Measurements from ENCODE around the gene PTPRM. TPM values are rescaled to one million over a fixed set of nuclear protein-coding genes. Genes with fewer than 3 reads are reported as not detected.

The PTPRM gene
- total RNA-seq, 1 experiment from 2014 or later: 6.2 TPM

- Mint-ChIP-seq H3K27me3 (ENCODE audit: low read depth) (no peaks in the 10 kb centered on the region), H3K27ac (no peak overlapping the region), H3K9me3 (peaks cover 0 to 3% of the 10 kb centered on the region in 2 experiments; a peak in 2 of 5 replicates), H3K4me3 (no peak overlapping the region), H3K36me3 (ENCODE audit: insufficient read depth in 1 of 3, low read depth in 3 of 3) (no peaks in the 10 kb centered on the region; a peak in 1 of 7 replicates), H3K4me1 (no peaks in the 10 kb centered on the region)
- no peak overlapping the region for H2BK120ac ChIP-seq (ENCODE audit: low read depth, low read length, poor library complexity, severe bottlenecking)
- H4K20me1 ChIP-seq (ENCODE audit: control insufficient read depth, insufficient read depth, insufficient read length): no peaks in the 10 kb centered on the region
- H2BK12ac ChIP-seq (ENCODE audit: insufficient read length, low read depth, low read length): no peak overlapping the region
- H2BK15ac ChIP-seq (ENCODE audit: low read depth, low read length): no peak overlapping the region
- no peaks in the 10 kb centered on the region for H3K4me1 ChIP-seq (ENCODE audit: insufficient read depth, low read length)
- no peak overlapping the region for H3K23ac ChIP-seq (ENCODE audit: insufficient read length, low read depth, low read length)
- H3K79me1 ChIP-seq (ENCODE audit: insufficient read depth, low read depth, low read length, poor library complexity, severe bottlenecking): no peaks in the 10 kb centered on the region
- H2AFZ ChIP-seq (ENCODE audit: low read length): no peak overlapping the region
- H3K18ac ChIP-seq (ENCODE audit: insufficient read length, low read depth, low read length): no peak overlapping the region
- no peak overlapping the region for H4K91ac ChIP-seq (ENCODE audit: insufficient read length, low read depth, low read length)
- H3K56ac ChIP-seq (ENCODE audit: insufficient read length, low read depth, low read length): no peak overlapping the region
- no peak for DNase-seq
- no peak overlapping the region for H2BK5ac ChIP-seq (ENCODE audit: insufficient read length, low read length)
- H3K79me2 ChIP-seq (ENCODE audit: insufficient read depth, low read length): no peaks in the 10 kb centered on the region
- no peak overlapping the region for H4K5ac ChIP-seq (ENCODE audit: insufficient read length, low read depth, low read length)
- TF ChIP-seq, protein P1, sequence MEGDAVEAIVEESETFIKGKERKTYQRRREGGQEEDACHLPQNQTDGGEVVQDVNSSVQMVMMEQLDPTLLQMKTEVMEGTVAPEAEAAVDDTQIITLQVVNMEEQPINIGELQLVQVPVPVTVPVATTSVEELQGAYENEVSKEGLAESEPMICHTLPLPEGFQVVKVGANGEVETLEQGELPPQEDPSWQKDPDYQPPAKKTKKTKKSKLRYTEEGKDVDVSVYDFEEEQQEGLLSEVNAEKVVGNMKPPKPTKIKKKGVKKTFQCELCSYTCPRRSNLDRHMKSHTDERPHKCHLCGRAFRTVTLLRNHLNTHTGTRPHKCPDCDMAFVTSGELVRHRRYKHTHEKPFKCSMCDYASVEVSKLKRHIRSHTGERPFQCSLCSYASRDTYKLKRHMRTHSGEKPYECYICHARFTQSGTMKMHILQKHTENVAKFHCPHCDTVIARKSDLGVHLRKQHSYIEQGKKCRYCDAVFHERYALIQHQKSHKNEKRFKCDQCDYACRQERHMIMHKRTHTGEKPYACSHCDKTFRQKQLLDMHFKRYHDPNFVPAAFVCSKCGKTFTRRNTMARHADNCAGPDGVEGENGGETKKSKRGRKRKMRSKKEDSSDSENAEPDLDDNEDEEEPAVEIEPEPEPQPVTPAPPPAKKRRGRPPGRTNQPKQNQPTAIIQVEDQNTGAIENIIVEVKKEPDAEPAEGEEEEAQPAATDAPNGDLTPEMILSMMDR (conservative IDR thresholded peaks at IDR 0.05): no peak
- no peaks in the 10 kb centered on the region for H3K27me3 ChIP-seq (ENCODE audit: insufficient read depth, low read length)
- H3K14ac ChIP-seq (ENCODE audit: insufficient read depth, low read length): no peak overlapping the region
- no peak overlapping the region for H3K4me2 ChIP-seq (ENCODE audit: insufficient read depth, insufficient read length, low read length)
- no peak overlapping the region for H3K9ac ChIP-seq (ENCODE audit: extremely low read depth, insufficient read length, low read length)
- no peak overlapping the region for H4K8ac ChIP-seq (replicated peaks; ENCODE audit: insufficient read length, low read depth, low read length)
- no peak overlapping the region for H3K4ac ChIP-seq (ENCODE audit: low read depth, low read length)
- H3T11ph ChIP-seq (ENCODE audit: low read length): no peak overlapping the region
- H3K27ac ChIP-seq (ENCODE audit: insufficient read length, low read depth, low read length): no peak overlapping the region
- H2AK5ac ChIP-seq (ENCODE audit: insufficient read length, low read length): no peak overlapping the region
- no peaks in the 10 kb centered on the region for H3K23me2 ChIP-seq (ENCODE audit: insufficient read length, low read depth, low read length, poor library complexity, severe bottlenecking)
- no peaks in the 10 kb centered on the region for H3K9me3 ChIP-seq (ENCODE audit: control insufficient read depth, low read depth, low read length)
- H2BK20ac ChIP-seq (ENCODE audit: low read depth, low read length, poor library complexity, severe bottlenecking): no peak overlapping the region
- no CpG with 5 or more reads among the region's 5 CpGs for WGBS (ENCODE audit: extremely low coverage, insufficient read length, low lambda C conversion rate)
These were observed 563.0 kb downstream of the PTPRM start for GRCh38 chr18:8130096-8130495.
